CD4-positive, alpha-beta memory T cell (primary cell): Measurements from ENCODE around the gene LRRN4. TPM values are rescaled to one million over a fixed set of nuclear protein-coding genes. Genes with fewer than 3 reads are reported as not detected.

Experiments used
- CTCF ChIA-PET: fragments of 350-600 bp; sonication (Branson Sonifier 250); formaldehyde crosslinking; loops from one replicate; lab custom pipeline; 2021; ENCODE audit warnings: inconsistent platforms; ENCODE audit not compliant: partially characterized antibody; lab: Charles Lee
- POLR2A ChIA-PET: fragments of 350-600 bp; sonication (Branson Sonifier 250); formaldehyde crosslinking; loops from one replicate; lab custom pipeline; 2021; ENCODE audit not compliant: partially characterized antibody; lab: Charles Lee
- DNase-seq, 5 donors: peaks; one replicate each; pipeline versions ENCODE4 v3.0.0 to v3.0.0-alpha.2; 2020 to 2022; ENCODE audit warnings: mixed read lengths in 1 of 5
- H3K27ac ChIP-seq: one replicate; pipeline ENCODE4 v1.7.0; 2013; ENCODE audit warnings: low read depth, low read length
- H3K27me3 ChIP-seq: 2 replicates; pipeline ENCODE4 v1.7.0; 2013; ENCODE audit warnings: mild to moderate bottlenecking, low read length, moderate library complexity; ENCODE audit not compliant: insufficient read depth
- H3K36me3 ChIP-seq: 2 replicates; pipeline ENCODE4 v1.7.0; 2013; ENCODE audit warnings: mild to moderate bottlenecking, low read length, moderate library complexity; ENCODE audit not compliant: insufficient read depth
- H3K4me1 ChIP-seq: 2 replicates; pipeline ENCODE4 v1.7.0; 2013; ENCODE audit warnings: mild to moderate bottlenecking, low read length, moderate library complexity; ENCODE audit not compliant: insufficient read depth
- H3K4me3 ChIP-seq, 2 donors: one replicate each; pipeline ENCODE4 v1.7.0; 2013; ENCODE audit warnings: low read length in 2 of 2, mild to moderate bottlenecking in 1 of 2
- H3K9me3 ChIP-seq, 2 donors: one replicate each; pipeline ENCODE4 v1.7.0; 2013; ENCODE audit warnings: low read length in 2 of 2, control low read depth in 1 of 2; ENCODE audit not compliant: control insufficient read depth in 1 of 2
- H3K27ac Mint-ChIP-seq, 7 donors: one replicate each; pipeline ENCODE4 v1.8.0; 2020 to 2021; ENCODE audit warnings: mixed read lengths in 7 of 7, mild to moderate bottlenecking in 6 of 7, inconsistent platforms in 3 of 7, moderate library complexity in 3 of 7
- H3K27me3 Mint-ChIP-seq, 2 donors: one replicate each; pipeline ENCODE4 v1.8.0; 2020 to 2021; ENCODE audit warnings: mixed read lengths in 2 of 2
- H3K36me3 Mint-ChIP-seq, 2 donors: one replicate each; pipeline ENCODE4 v1.8.0; 2020 to 2021; ENCODE audit warnings: mixed read lengths in 2 of 2, inconsistent platforms in 1 of 2, mild to moderate bottlenecking in 1 of 2
- H3K4me1 Mint-ChIP-seq, 4 donors: one replicate each; pipeline ENCODE4 v1.8.0; 2020 to 2021; ENCODE audit warnings: mixed read lengths in 4 of 4, mild to moderate bottlenecking in 1 of 4
- H3K4me3 Mint-ChIP-seq, 8 donors: one replicate each; pipeline ENCODE4 v1.8.0; 2020 to 2021; ENCODE audit warnings: mixed read lengths in 8 of 8, mild to moderate bottlenecking in 7 of 8, moderate library complexity in 6 of 8, inconsistent platforms in 3 of 8
- H3K9me3 Mint-ChIP-seq, 8 donors: one replicate each; pipeline ENCODE4 v1.8.0; 2020 to 2021; ENCODE audit warnings: mixed read lengths in 8 of 8, mild to moderate bottlenecking in 5 of 8, inconsistent platforms in 3 of 8, moderate library complexity in 1 of 8
- intact Hi-C: fragments of 100-400 bp; cut with micrococcal nuclease; formaldehyde crosslinking; loops from one replicate; pipeline ENCODE4 v1.15.1; 2023
- polyA plus RNA-seq, 2 donors: library from polyadenylated mRNA; unstranded; fragments of 300-500 nt; fragmentation: Illumina TruSeq; gene quantifications; one replicate each; pipeline ENCODE4 v1.2.3, GENCODE V29; 2021
- total RNA-seq, 2 experiments: library from RNA; stranded (reverse); gene quantifications; one replicate each; pipeline ENCODE4 v1.2.3, GENCODE V29; 2021

The LRRN4 gene
- total and polyA plus RNA-seq, 4 experiments from 2014 or later, result not detected

DNA sequence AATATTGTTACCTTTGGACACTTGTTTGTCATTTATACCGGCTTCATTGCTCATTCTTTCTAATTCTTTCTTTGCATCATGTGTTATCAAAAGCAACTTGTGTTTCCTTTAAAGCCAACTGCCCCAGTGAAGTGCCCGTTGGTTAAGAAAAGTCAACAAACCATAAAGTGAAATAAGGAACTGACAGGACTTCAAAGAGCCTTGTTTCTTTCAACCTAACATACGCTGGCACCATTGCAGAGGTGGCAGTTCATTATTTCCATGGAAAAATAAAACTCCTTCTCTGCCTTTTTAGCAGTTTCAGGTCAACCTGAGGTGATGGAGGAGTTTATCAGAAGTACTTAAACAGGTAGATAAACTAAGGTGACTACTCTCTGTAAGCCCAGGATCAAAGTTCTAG is 40.2 kb upstream of the LRRN4 start:
- ChIA-PET POLR2A (no interaction called here), CTCF (no interaction called here)
- no peaks in the 10 kb centered on the region for H3K4me1 Mint-ChIP-seq
- H3K27me3 ChIP-seq, result no peaks in the 10 kb centered on the region
- no peaks in the 10 kb centered on the region for H3K36me3 ChIP-seq
- H3K4me1 ChIP-seq, result no peaks in the 10 kb centered on the region
- no peak overlapping the region for H3K4me3 Mint-ChIP-seq
- no peak overlapping the region for H3K27ac Mint-ChIP-seq
- H3K27ac ChIP-seq, result no peak overlapping the region
- no peak overlapping the region for H3K4me3 ChIP-seq
- H3K27me3 Mint-ChIP-seq, result peaks cover 18 to 19% of the 10 kb centered on the region in 2 donors
- intact Hi-C loops, result no loop called here
- no peaks in the 10 kb centered on the region for H3K9me3 Mint-ChIP-seq
- DNase-seq, result no peak
- no peaks in the 10 kb centered on the region for H3K36me3 Mint-ChIP-seq
- H3K9me3 ChIP-seq, result no peaks in the 10 kb centered on the region

DNA sequence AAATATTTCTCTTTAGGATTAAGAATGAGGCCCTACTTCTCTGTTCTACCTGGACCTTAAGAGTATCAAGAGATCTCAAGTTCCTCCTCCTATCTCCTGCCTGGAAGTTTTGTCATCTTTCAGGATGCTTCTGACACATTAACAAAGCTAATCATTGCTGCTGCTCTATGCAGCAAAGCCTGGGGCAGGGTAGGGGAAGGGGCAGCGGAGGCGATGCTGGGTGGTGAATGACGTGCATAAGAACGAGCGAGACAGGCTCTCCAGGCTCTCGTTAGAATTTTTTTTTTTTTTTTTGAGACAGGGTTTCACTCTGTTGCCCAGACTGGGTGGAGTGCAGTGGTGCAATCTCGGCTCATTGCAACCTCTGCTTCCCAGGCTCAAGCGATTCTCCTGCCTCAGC is 37.8 kb upstream of the LRRN4 start:
- H3K36me3 ChIP-seq, result no peaks in the 10 kb centered on the region
- no peak overlapping the region for H3K27ac ChIP-seq
- ChIA-PET CTCF (interaction anchor here (1.3 kb wide), 1 partner anchor 14 kb away, joined by 5 read pairs; no protein-coding TSS in a partner anchor), POLR2A (no interaction called here)
- Mint-ChIP-seq H3K27me3 (peaks cover 14 to 16% of the 10 kb centered on the region in 2 donors), H3K9me3 (peaks cover 0 to 3% (median 0%) of the 10 kb centered on the region in 8 donors), H3K4me1 (no peaks in the 10 kb centered on the region), H3K4me3 (no peak overlapping the region), H3K27ac (no peak overlapping the region), H3K36me3 (no peaks in the 10 kb centered on the region)
- no peaks in the 10 kb centered on the region for H3K4me1 ChIP-seq
- no peak overlapping the region for H3K4me3 ChIP-seq
- H3K9me3 ChIP-seq, result no peaks in the 10 kb centered on the region
- DNase-seq, result no peak
- no peaks in the 10 kb centered on the region for H3K27me3 ChIP-seq
- intact Hi-C loops, result no loop called here

DNA sequence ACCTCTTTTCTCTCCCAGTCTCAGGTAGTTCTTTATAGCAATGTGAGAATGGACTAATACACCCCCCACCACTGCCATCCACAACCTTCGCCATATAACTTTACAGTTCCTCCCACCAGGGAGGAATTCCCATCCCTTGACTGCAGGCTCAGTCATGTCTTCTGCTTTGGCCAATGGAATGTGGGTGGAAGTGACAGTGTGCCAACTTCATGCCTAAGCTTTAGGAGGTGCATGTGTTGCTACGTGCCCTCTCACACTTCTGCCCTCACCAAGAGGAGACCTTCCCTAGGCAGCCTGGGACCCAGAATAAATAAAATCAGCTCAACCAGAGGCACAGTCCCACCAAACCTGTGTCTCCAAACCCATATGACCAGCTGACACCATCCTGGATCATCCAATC is 33.0 kb upstream of the LRRN4 start:
- Mint-ChIP-seq H3K4me3 (no peak overlapping the region), H3K27me3 (peaks cover 13% of the 10 kb centered on the region in 2 donors), H3K36me3 (no peaks in the 10 kb centered on the region), H3K4me1 (no peaks in the 10 kb centered on the region), H3K27ac (no peak overlapping the region), H3K9me3 (peaks cover 0 to 5% (median 0%) of the 10 kb centered on the region in 8 donors)
- intact Hi-C loops, result no loop called here
- Histone ChIP-seq H3K9me3 (no peaks in the 10 kb centered on the region), H3K27me3 (no peaks in the 10 kb centered on the region), H3K36me3 (no peaks in the 10 kb centered on the region), H3K4me1 (no peaks in the 10 kb centered on the region), H3K27ac (no peak overlapping the region), H3K4me3 (no peak overlapping the region)
- ChIA-PET POLR2A (no interaction called here), CTCF (no interaction called here)
- DNase-seq, result no peak

DNA sequence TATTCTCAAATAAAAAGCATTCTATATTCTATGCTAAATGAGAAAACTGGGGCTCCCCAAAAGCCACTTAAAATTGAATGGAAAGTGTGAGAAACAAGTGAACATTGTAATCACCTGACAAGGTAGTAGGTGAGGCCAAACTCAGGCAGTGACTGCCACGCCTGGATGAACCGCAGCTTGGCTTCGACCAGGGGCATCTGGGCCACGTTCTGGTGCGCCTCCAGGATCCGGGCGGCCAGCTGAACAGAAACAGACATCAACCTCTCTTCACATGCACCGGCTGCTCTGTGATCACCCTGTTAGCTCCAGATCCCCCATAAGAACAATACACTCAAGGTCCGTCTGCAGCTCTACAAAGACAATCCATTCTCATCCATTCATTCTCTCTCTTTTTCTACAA is 30.1 kb upstream of the LRRN4 start:
- H3K36me3 ChIP-seq, result no peaks in the 10 kb centered on the region
- Mint-ChIP-seq H3K4me3 (no peak overlapping the region), H3K4me1 (no peaks in the 10 kb centered on the region), H3K36me3 (no peaks in the 10 kb centered on the region), H3K9me3 (peaks cover 0 to 5% (median 0%) of the 10 kb centered on the region in 8 donors), H3K27me3 (peaks cover 6 to 14% of the 10 kb centered on the region in 2 donors), H3K27ac (no peak overlapping the region)
- no peak for DNase-seq
- ChIA-PET CTCF (interaction anchor here (1.3 to 1.6 kb wide), 2 partner anchors 10 to 554 kb away, joined by 5 to 6 read pairs; no protein-coding TSS in a partner anchor), POLR2A (no interaction called here)
- H3K4me3 ChIP-seq, result no peak overlapping the region
- no peaks in the 10 kb centered on the region for H3K4me1 ChIP-seq
- no peaks in the 10 kb centered on the region for H3K27me3 ChIP-seq
- H3K27ac ChIP-seq, result no peak overlapping the region
- no peaks in the 10 kb centered on the region for H3K9me3 ChIP-seq
- intact Hi-C loops, result no loop called here

DNA sequence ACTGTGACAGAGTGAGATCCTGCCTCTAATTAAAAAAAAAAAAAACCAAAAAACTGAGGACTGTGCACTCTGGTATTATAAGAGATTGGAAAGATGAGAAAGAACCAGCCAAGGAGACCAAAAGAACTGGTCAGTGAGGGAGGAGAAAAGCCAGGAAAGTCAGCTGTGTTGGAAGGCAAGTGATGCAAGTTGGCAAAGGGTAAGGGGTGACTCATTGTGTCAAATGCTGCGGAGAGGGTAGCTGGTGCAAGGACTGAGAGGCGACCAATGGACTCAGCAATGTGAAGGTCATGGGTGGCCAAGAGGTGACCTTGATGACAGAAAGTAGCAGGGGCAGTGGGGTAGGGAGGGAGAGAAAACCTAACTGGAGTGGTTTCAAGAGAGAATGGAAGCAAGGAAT is 27.4 kb upstream of the LRRN4 start:
- Histone ChIP-seq H3K4me1 (no peaks in the 10 kb centered on the region), H3K36me3 (no peaks in the 10 kb centered on the region), H3K27me3 (no peaks in the 10 kb centered on the region), H3K9me3 (no peaks in the 10 kb centered on the region), H3K27ac (no peak overlapping the region), H3K4me3 (no peak overlapping the region)
- CTCF ChIA-PET, result interaction anchor here (1.3 kb wide), 1 partner anchor 551 kb away, joined by 3 read pairs; no protein-coding TSS in a partner anchor
- Mint-ChIP-seq H3K27me3 (peaks cover 8 to 14% of the 10 kb centered on the region in 2 donors), H3K4me3 (no peak overlapping the region), H3K36me3 (no peaks in the 10 kb centered on the region), H3K9me3 (no peaks in the 10 kb centered on the region), H3K27ac (no peak overlapping the region), H3K4me1 (no peaks in the 10 kb centered on the region)
- intact Hi-C loops, result no loop called here
- no peak for DNase-seq
- POLR2A ChIA-PET, result no interaction called here

DNA sequence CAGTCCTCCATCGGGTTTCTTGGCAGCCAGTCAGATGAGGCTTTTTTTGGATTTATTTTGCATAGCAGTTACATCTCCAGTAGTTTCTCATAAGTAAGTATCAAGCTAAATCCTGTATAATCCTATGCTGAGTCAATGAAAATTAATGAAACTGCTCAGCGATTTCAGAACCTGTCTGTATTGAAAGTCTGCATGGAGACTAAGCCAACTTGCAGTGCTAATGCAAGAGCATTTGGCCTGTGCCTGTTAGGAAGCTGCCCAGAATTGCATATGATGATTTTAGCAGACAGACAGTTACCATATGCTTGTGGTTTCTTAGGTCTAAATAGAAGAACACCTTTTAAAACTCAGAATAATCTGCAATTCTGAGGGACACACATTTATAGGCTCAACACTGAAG is 25.2 kb upstream of the LRRN4 start:
- no peaks in the 10 kb centered on the region for H3K27me3 ChIP-seq
- no peaks in the 10 kb centered on the region for H3K36me3 ChIP-seq
- H3K9me3 ChIP-seq, result no peaks in the 10 kb centered on the region
- no peak for DNase-seq
- CTCF ChIA-PET, result interaction anchor here (1.0 to 8.7 kb wide), 5 partner anchors 9 to 554 kb away, joined by 3 to 145 read pairs (median 3); no protein-coding TSS in a partner anchor
- no peak overlapping the region for H3K27ac ChIP-seq
- intact Hi-C loops, result loop anchor here (5.0 kb wide), 1 partner anchor 292 kb away; no protein-coding TSS in a partner anchor
- Mint-ChIP-seq H3K27me3 (peaks cover 7 to 16% of the 10 kb centered on the region in 2 donors), H3K9me3 (no peaks in the 10 kb centered on the region), H3K27ac (no peak overlapping the region), H3K4me1 (peaks cover 0 to 2% (median 0%) of the 10 kb centered on the region in 4 donors), H3K36me3 (no peaks in the 10 kb centered on the region), H3K4me3 (no peak overlapping the region)
- no peaks in the 10 kb centered on the region for H3K4me1 ChIP-seq
- POLR2A ChIA-PET, result no interaction called here
- no peak overlapping the region for H3K4me3 ChIP-seq

DNA sequence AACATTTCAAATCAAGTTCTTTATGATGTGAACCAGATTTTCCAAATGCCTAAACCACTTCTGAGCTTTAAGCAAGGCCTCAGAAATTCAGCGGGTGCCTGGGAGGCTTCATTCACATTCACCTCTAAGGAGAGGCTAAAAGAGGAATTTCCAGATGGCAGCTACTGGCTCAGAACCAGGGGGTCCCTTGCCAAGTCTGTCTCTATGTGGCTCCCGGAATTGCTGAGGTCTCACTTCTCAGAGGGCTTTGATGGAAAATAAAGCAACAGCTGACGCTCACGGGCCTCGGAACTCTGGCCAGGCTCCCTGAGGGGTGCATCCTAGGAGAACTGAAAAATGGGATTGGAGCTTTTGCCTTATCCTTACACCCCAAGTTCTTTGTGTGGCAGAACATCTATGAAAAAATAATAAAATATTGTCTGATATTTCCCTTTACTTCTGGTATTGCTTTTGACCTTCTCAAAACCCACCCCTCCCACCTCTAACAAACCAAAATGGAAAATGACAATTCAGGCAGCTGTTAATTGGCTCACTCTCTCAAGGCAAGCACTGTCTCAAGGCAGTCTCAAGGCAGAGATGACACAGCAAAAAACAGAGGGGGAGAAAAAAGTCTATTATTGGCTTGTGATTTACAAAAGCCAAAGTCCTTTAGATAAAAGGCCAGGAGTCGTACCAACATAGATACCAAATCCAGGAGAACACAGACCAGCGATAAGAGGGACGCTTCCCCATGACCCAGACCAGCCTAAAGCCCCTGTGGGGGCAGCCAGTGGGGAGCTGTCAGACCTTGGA is 21.8 kb upstream of the LRRN4 start:
- intact Hi-C loops, result loop anchor here (5.0 kb wide), 1 partner anchor 288 kb away; no protein-coding TSS in a partner anchor
- Mint-ChIP-seq H3K4me3 (no peak overlapping the region), H3K27ac (no peak overlapping the region), H3K27me3 (peaks cover 5 to 12% of the 10 kb centered on the region in 2 donors), H3K4me1 (peaks cover 0 to 3% (median 0%) of the 10 kb centered on the region in 4 donors), H3K9me3 (no peaks in the 10 kb centered on the region), H3K36me3 (no peaks in the 10 kb centered on the region)
- DNase-seq, result no peak
- no peaks in the 10 kb centered on the region for H3K4me1 ChIP-seq
- H3K36me3 ChIP-seq, result no peaks in the 10 kb centered on the region
- no peaks in the 10 kb centered on the region for H3K9me3 ChIP-seq
- no peaks in the 10 kb centered on the region for H3K27me3 ChIP-seq
- no peak overlapping the region for H3K4me3 ChIP-seq
- POLR2A ChIA-PET, result no interaction called here
- H3K27ac ChIP-seq, result no peak overlapping the region
- CTCF ChIA-PET, result interaction anchor here (1.0 to 8.7 kb wide), 4 partner anchors 12 to 544 kb away, joined by 3 to 145 read pairs (median 4); no protein-coding TSS in a partner anchor
